ENCODE results near the gene CCDC85C.

CCDC85C gene

GRCh38 chr14:99467336-99468078, 136.5 kb downstream of the CCDC85C start:
- no peak for DNase-seq

GRCh38 chr14:99466758-99467157, 137.2 kb downstream of the CCDC85C start:
- no peak for DNase-seq

GRCh38 chr14:99465288-99465687, 138.7 kb downstream of the CCDC85C start:
- no peak for DNase-seq

- DNase-seq = no peak
These were observed 140.0 kb downstream of the CCDC85C start for GRCh38 chr14:99463974-99464373.

- no peak for DNase-seq
These were observed 141.8 kb downstream of the CCDC85C start for GRCh38 chr14:99462210-99462609.

- DNase-seq = no peak
These were observed 142.5 kb downstream of the CCDC85C start for GRCh38 chr14:99461411-99462085.

GRCh38 chr14:99460793-99461192, 143.2 kb downstream of the CCDC85C start:
- DNase-seq = peak; percentile 32

- DNase-seq = no peak
These were observed 144.4 kb downstream of the CCDC85C start for GRCh38 chr14:99459481-99460100.

- no peak for DNase-seq
These were observed 149.8 kb downstream of the CCDC85C start for GRCh38 chr14:99454246-99454645.

GRCh38 chr14:99452968-99453367, 151.0 kb downstream of the CCDC85C start:
- no peak for DNase-seq

GRCh38 chr14:99451234-99451633, 152.8 kb downstream of the CCDC85C start:
- DNase-seq = no peak

- DNase-seq = no peak
These were observed 153.7 kb downstream of the CCDC85C start for GRCh38 chr14:99450266-99450665.

Data from NCI-H226 (cell line).